HepG2 (cell line): Measurements from ENCODE around the gene FAM222B. TPM values are rescaled to one million over a fixed set of nuclear protein-coding genes. Genes with fewer than 3 reads are reported as not detected.

ENCODE experiments used
- CHCHD3 ChIP-seq: sonication (generic); formaldehyde crosslinking; IDR thresholded peaks from 2 replicates; pipeline ENCODE4 v1.8.0; 2022; ENCODE audit warnings: mild to moderate bottlenecking, missing genetic modification reagents, moderate library complexity
- CREB3 ChIP-seq: sonication (generic); formaldehyde crosslinking; IDR thresholded peaks from 2 replicates; pipeline ENCODE4 v1.5.0; 2020; ENCODE audit warnings: missing genetic modification reagents
- EP300 ChIP-seq, 3 experiments: sonication (generic) in 1 of 3; formaldehyde crosslinking in 1 of 3; IDR thresholded peaks; 2 replicates each; pipeline versions ENCODE4 v1.5.1 to v1.6.1; 2011 to 2020; ENCODE audit warnings: low read depth in 2 of 3, low read length in 2 of 3, borderline replicate concordance in 1 of 3, improper control_type of control experiment in 1 of 3, mild to moderate bottlenecking in 1 of 3, missing genetic modification reagents in 1 of 3, moderate library complexity in 1 of 3
- MBNL3 ChIP-seq: fragments of 250-450 bp; sonication (Bioruptor Pico); conservative IDR thresholded peaks from 2 replicates; pipeline ENCODE4 v1.8.0; 2022; ENCODE audit warnings: mild to moderate bottlenecking, inconsistent platforms
- MIER2 ChIP-seq: IDR thresholded peaks from 2 replicates; pipeline ENCODE4 v1.6.1; 2016; ENCODE audit warnings: missing biosample characterization, missing genetic modification reagents
- NFIC ChIP-seq: IDR thresholded peaks from 2 replicates; pipeline ENCODE4 v1.6.1; 2012; ENCODE audit warnings: mild to moderate bottlenecking, low read length, inconsistent platforms
- NR1H2 ChIP-seq: sonication (generic); formaldehyde crosslinking; IDR thresholded peaks from 2 replicates; pipeline ENCODE4 v1.8.1; 2022; ENCODE audit warnings: low read depth, missing genetic modification reagents, borderline replicate concordance
- PHF5A ChIP-seq: IDR thresholded peaks from one replicate; pipeline ENCODE4 v1.6.1; 2018; ENCODE audit warnings: low read depth, missing genetic modification reagents; ENCODE audit not compliant: unreplicated experiment
- PLRG1 ChIP-seq: fragments of 450-650 bp; conservative IDR thresholded peaks from 2 replicates; pipeline ENCODE4 v1.6.1; 2016
- POLR2AphosphoS2 ChIP-seq: IDR thresholded peaks from 2 replicates; pipeline ENCODE4 v1.6.1; 2011; ENCODE audit warnings: low read depth, low read length, improper control_type of control experiment
- RXRA ChIP-seq: sonication (generic); formaldehyde crosslinking; IDR thresholded peaks from 2 replicates; pipeline ENCODE4 v1.5.1; 2020; ENCODE audit warnings: missing genetic modification reagents
- SCMH1 ChIP-seq: sonication (generic); formaldehyde crosslinking; IDR thresholded peaks from 2 replicates; pipeline ENCODE4 v1.9.0; 2021; ENCODE audit warnings: missing genetic modification reagents, mild to moderate bottlenecking, borderline replicate concordance
- SP4 ChIP-seq: sonication (generic); formaldehyde crosslinking; IDR thresholded peaks from 2 replicates; pipeline ENCODE4 v1.8.1; 2023; ENCODE audit warnings: mild to moderate bottlenecking, missing genetic modification reagents
- ZNF720 ChIP-seq: sonication (generic); formaldehyde crosslinking; IDR thresholded peaks from 2 replicates; pipeline ENCODE4 v1.4.0; 2020; ENCODE audit warnings: missing genetic modification reagents
- ZSCAN30 ChIP-seq: sonication (generic); formaldehyde crosslinking; IDR thresholded peaks from 2 replicates; pipeline ENCODE4 v1.5.0; 2020; ENCODE audit warnings: mild to moderate bottlenecking, missing genetic modification reagents
- polyA plus RNA-seq, 8 experiments: library from polyadenylated mRNA; depleted of rRNA in 3 of 8; stranded (reverse) in 7 of 8; unstranded in 1 of 8; fragments of >200 nt; fragmentation: Illumina TruSeq in 4 of 8; extraction: Trizol in 4 of 8; gene quantifications; 2 replicates each; pipeline versions ENCODE4 v1.2.1 to v1.2.3, GENCODE V29; 2011 to 2016; ENCODE audit warnings: low read depth in 4 of 8, missing spikeins in 1 of 8, mixed read lengths in 1 of 8; ENCODE audit not compliant: insufficient read depth in 1 of 8
- total RNA-seq, 5 experiments: library from RNA; depleted of rRNA; stranded (reverse); fragments of >200 nt; fragmentation: Illumina TruSeq; extraction: Trizol; gene quantifications; 2 replicates each; pipeline ENCODE4 v1.2.3, GENCODE V29; 2016; ENCODE audit warnings: low read depth in 1 of 5
- TF ChIP-seq, protein P1 (sequence below), 2 experiments: sonication (generic) in 1 of 2; formaldehyde crosslinking in 1 of 2; IDR thresholded peaks; 2 replicates each; pipeline versions ENCODE4 v1.4.0 to v1.6.1; 2016 to 2020; ENCODE audit warnings: borderline replicate concordance in 1 of 2, low read depth in 1 of 2, mild to moderate bottlenecking in 1 of 2, missing genetic modification reagents in 1 of 2
- TF ChIP-seq, protein P2 (sequence below): IDR thresholded peaks from 2 replicates; pipeline ENCODE4 v1.6.1; 2012; ENCODE audit warnings: low read length, improper control_type of control experiment
- TF ChIP-seq, protein P3 (sequence below): sonication (generic); formaldehyde crosslinking; IDR thresholded peaks from 2 replicates; pipeline ENCODE4 v1.4.0; 2020; ENCODE audit warnings: missing genetic modification reagents

FAM222B gene
- total and polyA plus RNA-seq, 2 of the 13 experiments (the other 11 are each of a cell fraction or from before 2014, with no cell fraction given), result 3.5 to 7.3 TPM

DNA sequence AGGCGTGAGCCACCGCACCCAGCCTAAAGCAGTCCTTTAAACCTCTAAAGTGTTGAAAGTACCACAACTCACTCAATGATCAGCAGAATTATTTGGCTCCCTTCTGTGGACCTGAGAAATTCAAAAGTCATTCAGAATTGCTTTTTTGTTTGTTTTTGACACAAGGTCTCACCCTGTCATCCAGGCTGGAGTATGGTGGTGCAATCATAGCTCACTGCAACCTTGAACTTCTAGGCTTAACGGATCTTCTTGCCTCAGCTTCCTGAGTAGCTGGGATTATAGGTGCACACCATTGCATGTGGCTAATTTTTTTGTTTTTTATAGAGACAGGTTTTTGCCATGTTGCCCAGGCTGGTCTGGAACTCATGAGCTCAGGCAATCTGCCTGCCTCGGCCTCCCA is 54.5 kb downstream of the FAM222B start (continued):
- TF ChIP-seq, protein P1, sequence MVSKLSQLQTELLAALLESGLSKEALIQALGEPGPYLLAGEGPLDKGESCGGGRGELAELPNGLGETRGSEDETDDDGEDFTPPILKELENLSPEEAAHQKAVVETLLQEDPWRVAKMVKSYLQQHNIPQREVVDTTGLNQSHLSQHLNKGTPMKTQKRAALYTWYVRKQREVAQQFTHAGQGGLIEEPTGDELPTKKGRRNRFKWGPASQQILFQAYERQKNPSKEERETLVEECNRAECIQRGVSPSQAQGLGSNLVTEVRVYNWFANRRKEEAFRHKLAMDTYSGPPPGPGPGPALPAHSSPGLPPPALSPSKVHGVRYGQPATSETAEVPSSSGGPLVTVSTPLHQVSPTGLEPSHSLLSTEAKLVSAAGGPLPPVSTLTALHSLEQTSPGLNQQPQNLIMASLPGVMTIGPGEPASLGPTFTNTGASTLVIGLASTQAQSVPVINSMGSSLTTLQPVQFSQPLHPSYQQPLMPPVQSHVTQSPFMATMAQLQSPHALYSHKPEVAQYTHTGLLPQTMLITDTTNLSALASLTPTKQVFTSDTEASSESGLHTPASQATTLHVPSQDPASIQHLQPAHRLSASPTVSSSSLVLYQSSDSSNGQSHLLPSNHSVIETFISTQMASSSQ (IDR thresholded peaks at IDR 0.05; ENCODE audit: low read depth), result no peak
- TF ChIP-seq, protein P1 (CRISPR knock-in tag; IDR thresholded peaks at IDR 0.05; ENCODE audit: borderline replicate concordance), result 0 out of 2 replicates have a peak, but pooled peaks have one; percentile 26
- no peak for TF ChIP-seq MBNL3 (CRISPR knock-in tag)
- TF ChIP-seq, protein P2, sequence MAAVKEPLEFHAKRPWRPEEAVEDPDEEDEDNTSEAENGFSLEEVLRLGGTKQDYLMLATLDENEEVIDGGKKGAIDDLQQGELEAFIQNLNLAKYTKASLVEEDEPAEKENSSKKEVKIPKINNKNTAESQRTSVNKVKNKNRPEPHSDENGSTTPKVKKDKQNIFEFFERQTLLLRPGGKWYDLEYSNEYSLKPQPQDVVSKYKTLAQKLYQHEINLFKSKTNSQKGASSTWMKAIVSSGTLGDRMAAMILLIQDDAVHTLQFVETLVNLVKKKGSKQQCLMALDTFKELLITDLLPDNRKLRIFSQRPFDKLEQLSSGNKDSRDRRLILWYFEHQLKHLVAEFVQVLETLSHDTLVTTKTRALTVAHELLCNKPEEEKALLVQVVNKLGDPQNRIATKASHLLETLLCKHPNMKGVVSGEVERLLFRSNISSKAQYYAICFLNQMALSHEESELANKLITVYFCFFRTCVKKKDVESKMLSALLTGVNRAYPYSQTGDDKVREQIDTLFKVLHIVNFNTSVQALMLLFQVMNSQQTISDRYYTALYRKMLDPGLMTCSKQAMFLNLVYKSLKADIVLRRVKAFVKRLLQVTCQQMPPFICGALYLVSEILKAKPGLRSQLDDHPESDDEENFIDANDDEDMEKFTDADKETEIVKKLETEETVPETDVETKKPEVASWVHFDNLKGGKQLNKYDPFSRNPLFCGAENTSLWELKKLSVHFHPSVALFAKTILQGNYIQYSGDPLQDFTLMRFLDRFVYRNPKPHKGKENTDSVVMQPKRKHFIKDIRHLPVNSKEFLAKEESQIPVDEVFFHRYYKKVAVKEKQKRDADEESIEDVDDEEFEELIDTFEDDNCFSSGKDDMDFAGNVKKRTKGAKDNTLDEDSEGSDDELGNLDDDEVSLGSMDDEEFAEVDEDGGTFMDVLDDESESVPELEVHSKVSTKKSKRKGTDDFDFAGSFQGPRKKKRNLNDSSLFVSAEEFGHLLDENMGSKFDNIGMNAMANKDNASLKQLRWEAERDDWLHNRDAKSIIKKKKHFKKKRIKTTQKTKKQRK, result no peak
- no peak for TF ChIP-seq CHCHD3 (CRISPR knock-in tag)
- no peak; the same call in 1 of the 2 replicates for TF ChIP-seq SP4 (CRISPR knock-in tag)
- no peak for TF ChIP-seq MIER2 (CRISPR knock-in tag)
- TF ChIP-seq RXRA, result no peak; the same call in 1 of the 2 replicates
- no peak for TF ChIP-seq POLR2AphosphoS2
- no peak for TF ChIP-seq SCMH1 (CRISPR knock-in tag)
- no peak for TF ChIP-seq PLRG1
- peak in 1 of 2 experiments; percentile 56; a peak in 1 of 4 replicates for TF ChIP-seq EP300 (IDR thresholded peaks at IDR 0.05; ENCODE audit: low read depth in 2 of 2, low read length in 2 of 2)
- peak; percentile 49; the same call in 1 of the 2 replicates for TF ChIP-seq EP300 (CRISPR knock-in tag; IDR thresholded peaks at IDR 0.05; ENCODE audit: borderline replicate concordance)
- TF ChIP-seq CREB3 (CRISPR knock-in tag), result no peak
- TF ChIP-seq ZSCAN30 (CRISPR knock-in tag), result no peak
- no peak for TF ChIP-seq ZNF720 (CRISPR knock-in tag)
- TF ChIP-seq, protein P3, sequence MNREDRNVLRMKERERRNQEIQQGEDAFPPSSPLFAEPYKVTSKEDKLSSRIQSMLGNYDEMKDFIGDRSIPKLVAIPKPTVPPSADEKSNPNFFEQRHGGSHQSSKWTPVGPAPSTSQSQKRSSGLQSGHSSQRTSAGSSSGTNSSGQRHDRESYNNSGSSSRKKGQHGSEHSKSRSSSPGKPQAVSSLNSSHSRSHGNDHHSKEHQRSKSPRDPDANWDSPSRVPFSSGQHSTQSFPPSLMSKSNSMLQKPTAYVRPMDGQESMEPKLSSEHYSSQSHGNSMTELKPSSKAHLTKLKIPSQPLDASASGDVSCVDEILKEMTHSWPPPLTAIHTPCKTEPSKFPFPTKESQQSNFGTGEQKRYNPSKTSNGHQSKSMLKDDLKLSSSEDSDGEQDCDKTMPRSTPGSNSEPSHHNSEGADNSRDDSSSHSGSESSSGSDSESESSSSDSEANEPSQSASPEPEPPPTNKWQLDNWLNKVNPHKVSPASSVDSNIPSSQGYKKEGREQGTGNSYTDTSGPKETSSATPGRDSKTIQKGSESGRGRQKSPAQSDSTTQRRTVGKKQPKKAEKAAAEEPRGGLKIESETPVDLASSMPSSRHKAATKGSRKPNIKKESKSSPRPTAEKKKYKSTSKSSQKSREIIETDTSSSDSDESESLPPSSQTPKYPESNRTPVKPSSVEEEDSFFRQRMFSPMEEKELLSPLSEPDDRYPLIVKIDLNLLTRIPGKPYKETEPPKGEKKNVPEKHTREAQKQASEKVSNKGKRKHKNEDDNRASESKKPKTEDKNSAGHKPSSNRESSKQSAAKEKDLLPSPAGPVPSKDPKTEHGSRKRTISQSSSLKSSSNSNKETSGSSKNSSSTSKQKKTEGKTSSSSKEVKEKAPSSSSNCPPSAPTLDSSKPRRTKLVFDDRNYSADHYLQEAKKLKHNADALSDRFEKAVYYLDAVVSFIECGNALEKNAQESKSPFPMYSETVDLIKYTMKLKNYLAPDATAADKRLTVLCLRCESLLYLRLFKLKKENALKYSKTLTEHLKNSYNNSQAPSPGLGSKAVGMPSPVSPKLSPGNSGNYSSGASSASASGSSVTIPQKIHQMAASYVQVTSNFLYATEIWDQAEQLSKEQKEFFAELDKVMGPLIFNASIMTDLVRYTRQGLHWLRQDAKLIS (CRISPR knock-in tag), result no peak
- no peak for TF ChIP-seq NFIC
- no peak for TF ChIP-seq PHF5A
- TF ChIP-seq NR1H2 (CRISPR knock-in tag), result no peak
